ENCODE measurements around the gene SNX22.

DNA sequence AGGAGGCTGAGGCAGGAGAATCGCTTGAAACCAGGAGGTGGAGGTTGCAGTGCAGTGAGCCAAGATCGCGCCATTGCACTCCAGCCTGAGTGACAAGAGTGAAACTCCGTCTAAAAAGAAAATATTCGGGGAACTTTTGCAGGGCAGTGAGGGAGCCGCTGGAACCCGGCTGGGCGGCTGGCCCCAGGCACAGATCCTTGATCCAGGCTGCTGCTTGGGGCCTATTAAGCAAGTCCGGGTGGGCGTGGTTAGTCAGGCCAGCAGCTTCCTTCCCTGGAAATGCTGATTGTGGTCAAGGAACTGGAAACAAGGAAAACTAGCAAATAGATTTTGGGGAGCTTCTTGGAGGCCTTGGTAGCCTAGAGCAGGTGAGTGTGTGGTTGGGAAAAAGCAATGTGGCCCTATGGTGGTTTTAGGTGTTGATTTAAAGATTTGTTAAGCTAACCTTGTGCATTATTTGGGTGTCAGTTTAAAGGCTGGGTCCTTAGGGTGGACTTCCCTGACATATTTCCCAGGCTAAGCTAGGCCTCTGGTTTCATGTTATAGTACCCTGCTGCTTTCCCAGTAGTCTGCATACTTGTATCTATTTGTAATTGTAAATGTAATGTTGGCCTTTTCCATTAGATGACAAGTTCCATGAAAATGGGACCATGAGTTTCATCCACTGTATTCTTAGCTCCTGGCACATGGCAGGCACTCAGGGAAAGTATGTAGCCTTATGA is 17.7 kb upstream of the SNX22 start:
- no peak for TF ChIP-seq EZH2 (IDR thresholded peaks at IDR 0.05; ENCODE audit: low read length, missing control alignments)
- TF ChIP-seq, protein P1, sequence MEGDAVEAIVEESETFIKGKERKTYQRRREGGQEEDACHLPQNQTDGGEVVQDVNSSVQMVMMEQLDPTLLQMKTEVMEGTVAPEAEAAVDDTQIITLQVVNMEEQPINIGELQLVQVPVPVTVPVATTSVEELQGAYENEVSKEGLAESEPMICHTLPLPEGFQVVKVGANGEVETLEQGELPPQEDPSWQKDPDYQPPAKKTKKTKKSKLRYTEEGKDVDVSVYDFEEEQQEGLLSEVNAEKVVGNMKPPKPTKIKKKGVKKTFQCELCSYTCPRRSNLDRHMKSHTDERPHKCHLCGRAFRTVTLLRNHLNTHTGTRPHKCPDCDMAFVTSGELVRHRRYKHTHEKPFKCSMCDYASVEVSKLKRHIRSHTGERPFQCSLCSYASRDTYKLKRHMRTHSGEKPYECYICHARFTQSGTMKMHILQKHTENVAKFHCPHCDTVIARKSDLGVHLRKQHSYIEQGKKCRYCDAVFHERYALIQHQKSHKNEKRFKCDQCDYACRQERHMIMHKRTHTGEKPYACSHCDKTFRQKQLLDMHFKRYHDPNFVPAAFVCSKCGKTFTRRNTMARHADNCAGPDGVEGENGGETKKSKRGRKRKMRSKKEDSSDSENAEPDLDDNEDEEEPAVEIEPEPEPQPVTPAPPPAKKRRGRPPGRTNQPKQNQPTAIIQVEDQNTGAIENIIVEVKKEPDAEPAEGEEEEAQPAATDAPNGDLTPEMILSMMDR (conservative IDR thresholded peaks at IDR 0.05 in 1 of 2, IDR thresholded peaks at IDR 0.05 in 1 of 2; ENCODE audit: low read depth in 1 of 2, low read length in 2 of 2), result no peak
